ENCODE results near the gene IDH3A.

Gene IDH3A

GRCh38 chr15:78168608-78169007 is 19.4 kb downstream of the IDH3A start:
- no peak for DNase-seq

- DNase-seq: peak; percentile 55 to 65
These were observed 21.9 kb downstream of the IDH3A start for GRCh38 chr15:78170848-78171773.

- DNase-seq: no peak
These were observed 22.8 kb downstream of the IDH3A start for GRCh38 chr15:78171864-78172472.

- no peak for DNase-seq
These were observed 25.2 kb downstream of the IDH3A start for GRCh38 chr15:78174401-78174800.

- no peak for DNase-seq
These were observed 26.2 kb downstream of the IDH3A start for GRCh38 chr15:78175330-78175729.

- peak in 1 of 2 donors; percentile 14 for DNase-seq
These were observed 28.3 kb downstream of the IDH3A start for GRCh38 chr15:78177447-78177873.

GRCh38 chr15:78178064-78178463 is 28.9 kb downstream of the IDH3A start:
- DNase-seq: no peak

- DNase-seq: no peak
These were observed 30.2 kb downstream of the IDH3A start for GRCh38 chr15:78179286-78179840.

- no peak for DNase-seq
These were observed 30.7 kb downstream of the IDH3A start for GRCh38 chr15:78179906-78180305.

- DNase-seq: no peak
These were observed 33.2 kb downstream of the IDH3A start for GRCh38 chr15:78182336-78182700.

- no peak for DNase-seq
These were observed 33.7 kb downstream of the IDH3A start for GRCh38 chr15:78182821-78183220.

- no peak for DNase-seq
These were observed 43.8 kb downstream of the IDH3A start for GRCh38 chr15:78192826-78193594.

GRCh38 chr15:78193731-78194567 is 44.8 kb downstream of the IDH3A start:
- DNase-seq: no peak

GRCh38 chr15:78194568-78194925 is 45.4 kb downstream of the IDH3A start:
- no peak for DNase-seq

GRCh38 chr15:78195735-78196201 is 46.6 kb downstream of the IDH3A start:
- peak; percentile 27 to 28 for DNase-seq

GRCh38 chr15:78197632-78198031 is 48.5 kb downstream of the IDH3A start:
- no peak for DNase-seq

- DNase-seq: no peak
These were observed 51.2 kb downstream of the IDH3A start for GRCh38 chr15:78200276-78200930.

GRCh38 chr15:78201281-78202190 is 52.4 kb downstream of the IDH3A start:
- DNase-seq: no peak

- DNase-seq: no peak
These were observed 54.4 kb downstream of the IDH3A start for GRCh38 chr15:78203346-78204225.

All from inflammatory macrophage (primary cell).